Stimulated activated CD8-positive, alpha-beta memory T cell treated with anti-CD3 and anti-CD28 coated beads, Interleukin-12 subunit alpha, Interleukin-12 subunit beta, amount 100 ng/mL, for 1 hour (primary cell): Measurements from ENCODE around the gene SMG5.

Experiments used
- DNase-seq: peaks from one replicate; pipeline ENCODE4 v3.0.0-alpha.2; 2020; ENCODE audit warnings: low read depth

SMG5 gene

DNA sequence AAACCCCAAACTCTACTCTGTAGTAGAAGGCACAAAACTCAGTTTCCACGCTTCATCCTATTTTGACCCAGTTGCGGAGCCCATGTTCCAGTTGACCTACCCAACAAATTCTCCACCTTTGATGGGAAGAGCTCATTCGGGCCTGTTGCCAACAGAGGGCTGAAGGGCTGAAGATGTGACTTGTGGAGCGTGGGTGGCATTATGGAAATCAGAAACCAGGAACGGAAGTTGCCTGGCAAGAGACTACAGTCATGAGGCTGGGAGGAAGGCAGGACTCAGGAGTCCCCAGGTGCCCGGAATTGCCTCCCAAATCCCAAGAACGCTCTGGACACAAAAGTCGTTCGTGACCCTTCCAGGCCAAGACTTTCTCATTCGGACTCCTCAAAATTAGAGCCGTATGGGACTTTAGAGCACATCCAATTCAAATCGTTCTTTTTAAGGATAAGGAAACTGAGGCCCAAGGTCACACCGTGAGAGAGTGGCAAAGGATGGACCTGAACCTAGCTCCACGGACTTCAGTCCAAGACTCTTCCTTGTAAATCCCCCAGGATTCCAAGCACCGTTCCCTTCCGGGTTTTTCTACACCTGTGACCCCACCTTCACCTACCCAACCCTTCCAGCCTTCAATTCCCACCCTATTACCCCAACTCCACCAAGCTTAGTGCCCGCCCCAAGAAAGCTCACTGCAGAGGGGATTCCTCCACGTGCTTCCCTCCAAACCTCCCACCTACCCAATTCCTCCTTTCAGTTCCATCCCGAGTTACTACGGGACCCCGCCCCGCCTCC, 739 bp downstream of the SMG5 start:
- DNase-seq = no peak

DNA sequence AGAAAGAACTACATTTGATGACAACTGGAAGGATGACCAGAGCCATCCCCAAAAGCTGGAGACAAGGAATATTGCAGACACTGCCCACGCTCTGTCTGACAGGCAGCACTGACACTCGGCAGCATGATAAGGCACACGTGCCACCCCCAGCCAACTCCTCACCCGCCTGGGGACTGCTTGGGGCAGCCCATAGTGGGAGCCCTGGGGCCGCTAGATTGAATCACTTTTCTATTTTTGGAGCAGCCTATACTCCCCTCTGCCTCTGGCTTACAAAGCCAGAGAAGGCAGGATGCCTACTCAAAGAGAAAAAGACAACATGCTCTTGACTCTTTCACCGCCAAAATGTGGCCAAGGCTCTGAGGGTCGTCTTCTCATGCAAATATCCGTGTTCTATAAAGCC, 1.3 kb downstream of the SMG5 start:
- no peak for DNase-seq

DNA sequence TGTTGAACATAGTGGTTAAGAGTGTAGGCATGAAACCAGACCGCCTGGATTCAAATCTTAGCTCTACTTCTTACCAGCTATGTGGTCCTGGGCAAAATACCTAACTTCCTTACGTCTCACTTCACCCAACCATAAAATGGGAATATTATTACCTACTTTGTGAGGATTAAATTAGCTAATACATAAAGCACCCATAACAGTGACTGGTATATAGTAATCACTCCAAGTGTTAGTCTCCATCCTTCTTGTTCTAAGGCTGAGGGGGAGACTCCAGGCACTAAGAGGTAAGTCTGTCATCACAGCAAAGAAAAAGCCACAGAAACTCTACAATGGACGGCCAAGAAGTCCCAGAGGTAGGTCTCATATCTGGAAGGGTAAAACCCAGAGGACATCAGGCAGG, 2.8 kb downstream of the SMG5 start:
- no peak for DNase-seq

DNA sequence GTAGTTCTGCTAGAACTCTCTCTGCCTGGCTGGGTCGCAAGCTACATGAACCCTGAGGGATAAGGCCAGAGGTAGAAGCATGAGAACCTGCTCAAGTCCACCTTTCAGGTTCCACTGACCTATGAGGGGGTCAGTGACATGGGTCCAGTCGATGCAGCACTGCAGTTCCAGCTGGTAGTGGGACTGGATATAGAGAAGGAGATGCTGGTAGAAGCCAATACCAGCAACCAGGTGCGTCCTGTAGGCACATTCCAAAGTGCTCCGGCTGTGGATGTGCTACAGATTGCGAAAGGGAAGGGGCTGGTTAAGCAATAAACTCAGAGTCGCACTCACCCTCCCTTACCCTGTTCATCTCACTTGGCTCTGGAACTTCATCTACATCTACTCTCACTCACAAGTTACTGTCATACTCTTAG, 5.7 kb downstream of the SMG5 start:
- no peak for DNase-seq

DNA sequence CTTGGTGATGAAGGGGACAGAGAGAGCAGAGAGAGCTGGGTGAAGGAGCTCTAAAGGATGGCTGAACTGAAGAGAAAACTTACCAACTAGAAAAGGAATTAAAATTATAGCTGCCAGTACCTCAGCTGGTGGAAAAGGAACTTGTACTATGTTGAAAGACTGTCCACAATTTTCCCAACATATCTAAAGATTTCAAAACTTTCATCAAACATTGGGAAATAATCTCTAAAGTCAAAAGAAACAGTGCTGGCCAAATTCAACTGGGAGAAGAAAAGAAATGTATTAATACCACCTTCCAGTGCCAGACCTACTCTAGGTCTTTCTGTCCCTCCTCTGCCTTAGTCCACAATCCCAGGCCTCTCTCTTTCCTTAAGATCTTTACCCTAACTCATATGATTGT, 6.1 kb downstream of the SMG5 start:
- DNase-seq = no peak

DNA sequence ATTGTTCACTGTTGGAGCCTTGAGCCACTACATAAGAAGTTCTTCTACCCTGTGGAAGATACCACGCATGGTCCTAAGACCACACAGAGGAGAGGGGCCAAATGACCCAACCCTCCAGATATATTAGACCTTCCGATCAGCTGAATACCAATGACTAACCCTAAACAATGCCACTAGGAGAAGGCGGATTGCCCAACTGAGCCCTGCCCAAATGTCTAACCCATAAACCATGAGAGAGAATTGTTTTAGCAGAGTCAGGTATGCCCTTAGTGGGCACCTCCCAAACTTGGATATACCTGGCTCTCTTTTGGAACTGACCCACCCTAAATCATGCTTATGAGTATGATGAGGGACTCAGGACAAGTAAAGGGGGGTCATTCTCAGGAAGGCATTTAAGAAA, 12.3 kb downstream of the SMG5 start:
- DNase-seq = no peak

DNA sequence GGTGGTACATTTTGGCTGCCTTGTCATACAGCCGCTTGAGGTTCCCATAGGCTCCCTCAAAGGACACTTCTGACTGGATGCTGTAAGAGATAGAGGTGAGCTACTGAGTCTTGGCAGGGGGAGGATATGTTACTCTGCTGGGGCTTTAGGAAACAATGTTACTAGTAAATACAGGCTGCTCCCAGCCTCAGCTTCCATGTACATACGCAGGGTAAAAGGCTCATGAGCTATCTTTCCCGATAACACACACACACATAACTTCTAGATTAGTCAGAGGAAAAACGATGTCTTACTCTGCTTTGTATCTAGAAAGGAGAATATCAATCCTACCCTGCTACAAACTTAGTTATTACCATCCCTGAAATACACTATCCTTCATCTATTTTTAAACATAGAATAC, 14.3 kb downstream of the SMG5 start:
- DNase-seq = no peak

DNA sequence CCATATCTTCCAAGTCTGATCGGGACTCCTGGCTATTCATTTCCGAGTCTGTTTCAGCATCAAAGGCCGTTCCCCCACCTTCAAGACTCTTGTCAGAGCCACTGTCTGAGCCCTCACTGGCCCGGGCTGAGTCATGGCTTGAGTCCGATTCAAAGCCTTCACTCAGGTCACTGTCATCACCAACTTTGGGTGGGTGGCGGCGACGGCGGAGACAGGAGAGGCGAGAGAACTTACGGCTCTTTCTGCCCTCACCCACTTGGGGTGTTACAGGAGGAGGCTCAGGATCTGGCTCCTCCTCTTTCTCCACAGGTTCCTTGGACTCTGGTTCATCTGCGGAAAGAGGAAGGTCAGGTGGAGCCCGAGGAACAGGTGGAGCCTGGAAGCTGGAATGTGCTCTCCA, 16.6 kb downstream of the SMG5 start:
- DNase-seq = no peak

DNA sequence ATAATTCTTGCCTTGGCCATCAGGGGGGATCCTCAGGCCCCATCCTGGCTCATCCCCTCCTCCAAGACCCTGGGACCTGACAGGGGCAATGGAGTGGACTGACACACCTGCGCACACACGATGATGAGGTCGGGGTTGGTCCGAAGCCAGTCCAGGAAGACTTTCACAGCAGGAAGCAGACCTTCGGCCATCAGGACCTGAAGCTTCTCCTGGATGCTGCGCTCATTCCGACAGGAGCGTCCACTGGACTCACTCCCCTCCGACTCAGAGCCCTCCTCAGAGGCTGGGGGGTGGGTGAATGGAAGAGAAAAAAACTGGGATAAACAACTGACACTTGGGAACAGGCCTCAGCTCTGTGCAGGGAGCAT, 19.4 kb downstream of the SMG5 start:
- no peak for DNase-seq

DNA sequence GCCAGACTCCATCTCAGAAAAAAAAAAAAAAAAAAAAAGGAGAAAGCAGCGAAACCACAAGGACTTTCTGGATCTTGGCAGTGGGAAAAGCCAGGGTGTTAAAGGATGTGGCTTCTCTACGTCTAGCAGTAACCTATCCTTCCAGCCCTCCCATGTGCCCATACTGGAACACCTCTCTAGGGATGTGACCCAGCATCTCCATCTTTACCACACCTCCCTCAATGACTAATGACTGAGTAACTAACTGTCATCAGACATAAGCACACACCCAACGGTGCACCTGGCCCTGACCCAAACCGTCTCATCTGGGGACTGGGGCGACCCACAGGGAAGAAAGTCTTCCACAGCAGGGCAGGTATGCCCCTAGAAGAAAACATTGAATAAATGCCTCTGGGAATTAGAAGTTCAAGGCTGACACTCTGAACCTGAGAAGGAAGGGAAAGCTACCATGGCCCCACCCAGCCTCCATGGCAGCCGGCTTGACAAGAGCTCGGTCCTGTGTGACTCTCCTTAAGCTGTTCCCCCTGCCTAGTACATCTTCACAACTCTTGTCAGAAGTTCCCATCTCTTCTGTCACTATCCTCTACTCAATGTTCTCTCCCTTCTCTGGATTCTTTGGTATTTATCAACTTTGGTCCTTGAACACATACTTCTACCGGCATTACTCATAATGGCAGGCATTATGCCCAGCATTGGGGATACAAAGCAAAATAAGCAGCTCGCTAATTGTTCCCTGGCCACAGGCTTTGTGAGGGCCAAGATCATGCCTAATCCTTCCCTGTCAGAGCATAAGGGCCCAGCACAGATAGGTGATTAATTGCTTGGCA, 20.0 kb downstream of the SMG5 start:
- DNase-seq = no peak

DNA sequence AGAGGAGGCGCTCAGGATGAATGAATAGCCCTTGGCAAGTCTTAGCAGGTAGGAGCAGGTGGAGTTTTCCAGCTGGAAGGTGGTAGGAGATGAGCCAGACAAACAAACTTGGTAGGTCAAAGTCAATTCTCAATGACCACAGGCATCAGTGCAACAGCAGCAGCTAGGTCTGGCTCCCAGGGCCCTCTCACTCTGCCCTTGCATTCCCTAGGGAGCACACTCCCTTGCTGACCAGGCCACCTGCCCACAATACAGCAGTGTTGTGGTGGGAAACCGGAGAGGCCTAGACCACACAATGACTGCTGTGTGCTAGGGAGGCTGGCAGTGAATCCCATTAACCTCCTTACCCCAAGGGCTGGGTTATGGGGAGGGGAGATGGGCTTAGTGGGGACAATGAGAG, 21.7 kb downstream of the SMG5 start:
- DNase-seq = no peak

DNA sequence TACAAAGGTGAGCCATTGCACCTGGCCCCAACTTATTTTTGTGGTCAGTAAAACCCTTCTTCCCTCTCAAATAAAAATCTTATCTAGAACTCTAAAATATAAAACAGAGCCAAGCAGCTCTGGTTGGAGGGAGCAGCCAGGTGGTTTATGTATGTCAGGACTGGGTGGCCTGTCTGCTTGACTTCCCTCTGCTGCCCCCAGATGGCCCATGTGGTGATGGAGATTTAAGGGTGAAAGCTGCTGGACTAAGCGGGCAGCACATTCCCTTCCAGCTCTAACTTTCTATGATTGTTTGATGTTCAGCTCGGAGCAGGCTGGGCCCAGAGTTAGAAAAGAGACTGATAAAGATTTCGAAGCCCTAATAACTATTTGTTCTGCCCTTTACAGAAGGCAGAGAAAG, 22.8 kb downstream of the SMG5 start:
- DNase-seq = no peak

DNA sequence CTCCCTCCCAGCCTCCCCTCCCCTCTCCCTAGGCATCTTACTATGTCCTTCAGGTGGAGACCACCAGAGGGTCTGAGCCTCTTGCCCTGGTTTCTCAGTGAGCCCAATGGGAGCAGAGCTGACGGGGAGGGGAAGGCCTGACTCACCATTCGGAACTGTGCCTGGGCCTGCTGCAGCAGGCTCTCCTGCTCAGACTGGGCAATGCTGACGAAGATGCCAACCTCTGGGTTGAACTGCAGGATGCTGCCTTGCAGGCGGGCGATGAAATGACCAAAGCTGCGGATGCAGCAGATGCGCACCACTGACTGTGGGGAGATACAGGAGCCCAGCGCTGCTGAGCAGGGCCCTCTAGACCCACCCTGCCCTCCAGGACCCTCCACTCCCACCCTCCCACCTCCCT, 23.8 kb downstream of the SMG5 start:
- no peak for DNase-seq

DNA sequence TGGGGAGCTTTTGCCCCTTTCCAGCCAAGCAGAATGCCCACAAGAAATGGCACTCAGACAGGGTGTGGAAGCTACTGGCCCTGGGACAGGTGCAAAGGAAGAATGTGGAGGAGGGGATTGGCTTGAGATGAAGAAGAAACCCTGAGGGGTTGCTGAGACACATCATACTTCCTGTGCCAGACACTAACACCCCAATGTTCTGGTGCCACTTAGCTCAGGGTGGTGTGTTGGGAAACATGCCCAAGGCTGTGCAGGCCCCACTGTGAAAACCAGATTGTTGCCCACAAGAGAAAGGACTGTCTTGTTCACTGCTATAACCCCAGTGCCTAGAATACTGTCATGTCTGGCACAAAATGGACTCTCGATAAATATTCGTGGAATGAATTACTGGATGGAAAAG, 24.9 kb downstream of the SMG5 start:
- DNase-seq = no peak

DNA sequence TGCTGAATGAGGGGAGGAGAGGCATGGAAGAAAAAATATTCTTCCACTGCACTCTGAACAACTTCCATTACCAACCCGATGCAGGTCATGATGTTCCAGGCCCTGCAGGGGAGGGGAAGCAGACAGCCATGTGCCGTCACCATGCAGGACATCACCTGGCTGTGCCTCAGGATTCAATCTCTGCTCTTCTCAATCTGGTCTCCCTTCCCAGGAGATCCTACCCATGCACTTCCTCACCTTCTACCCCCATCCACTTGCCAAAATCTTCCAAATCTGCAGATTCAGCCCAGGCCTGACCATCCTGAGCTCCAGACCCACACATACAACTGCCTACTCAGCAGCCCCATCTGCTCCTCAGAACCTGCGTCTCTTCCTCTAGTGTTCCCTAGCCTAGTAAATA, 29.0 kb downstream of the SMG5 start:
- no peak for DNase-seq

DNA sequence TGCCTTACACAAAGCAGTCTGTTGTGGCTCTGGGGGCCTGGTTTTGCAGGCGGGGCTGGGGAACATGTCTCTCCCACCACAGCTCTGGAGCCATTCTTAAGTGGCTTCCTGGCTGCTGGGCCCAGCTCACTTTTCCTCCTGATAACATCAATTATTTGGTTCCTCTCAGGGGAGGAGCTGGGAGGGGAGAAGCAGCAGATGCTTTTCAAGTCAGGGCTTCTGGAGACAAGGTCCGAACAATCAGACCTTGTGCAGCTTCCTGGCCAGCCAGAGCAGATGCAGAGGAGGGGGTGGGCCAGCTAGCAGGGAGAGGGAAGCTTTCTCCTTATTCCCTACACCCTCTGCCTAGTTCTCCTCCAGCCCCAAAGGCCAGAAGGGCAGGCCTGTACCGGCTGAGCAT, 31.1 kb downstream of the SMG5 start:
- no peak for DNase-seq

DNA sequence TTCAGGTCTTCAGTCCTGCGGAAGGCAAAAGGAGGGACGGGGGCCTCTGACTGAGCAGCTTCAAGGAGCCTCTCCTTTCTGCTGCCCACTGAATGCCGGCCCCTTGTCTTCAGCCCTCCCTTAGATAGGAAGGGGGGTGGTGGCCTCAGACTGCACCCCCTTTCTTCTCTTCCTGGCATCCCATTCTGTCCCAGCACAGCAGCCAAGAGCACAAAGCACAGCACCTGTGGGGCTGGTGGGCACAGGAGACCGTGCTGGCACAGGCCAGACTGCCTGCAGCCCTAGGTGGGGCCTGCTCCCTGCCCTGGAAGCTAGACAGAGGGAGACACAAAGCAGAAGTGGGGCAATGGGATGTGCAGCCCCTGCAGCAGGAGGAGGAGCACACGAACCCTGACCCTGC, 33.0 kb downstream of the SMG5 start:
- DNase-seq = no peak

DNA sequence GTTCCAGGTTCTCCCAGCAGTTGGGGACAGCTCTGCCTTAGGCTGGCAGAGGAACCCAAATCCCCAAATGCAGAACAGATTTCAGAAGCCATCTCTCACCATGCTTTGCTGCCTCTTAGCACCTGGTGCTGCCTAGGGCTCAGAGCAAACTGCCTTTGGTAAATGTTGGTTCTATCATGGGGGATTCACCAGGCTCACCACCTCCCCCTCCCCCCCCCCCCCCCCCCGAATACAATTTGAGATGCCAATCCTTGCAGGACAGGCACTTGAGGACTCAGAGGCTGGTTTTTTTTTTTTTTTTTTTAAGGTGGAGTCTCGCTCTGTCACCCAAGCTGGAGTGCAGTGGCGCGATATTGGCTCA, 34.3 kb downstream of the SMG5 start:
- no peak for DNase-seq

DNA sequence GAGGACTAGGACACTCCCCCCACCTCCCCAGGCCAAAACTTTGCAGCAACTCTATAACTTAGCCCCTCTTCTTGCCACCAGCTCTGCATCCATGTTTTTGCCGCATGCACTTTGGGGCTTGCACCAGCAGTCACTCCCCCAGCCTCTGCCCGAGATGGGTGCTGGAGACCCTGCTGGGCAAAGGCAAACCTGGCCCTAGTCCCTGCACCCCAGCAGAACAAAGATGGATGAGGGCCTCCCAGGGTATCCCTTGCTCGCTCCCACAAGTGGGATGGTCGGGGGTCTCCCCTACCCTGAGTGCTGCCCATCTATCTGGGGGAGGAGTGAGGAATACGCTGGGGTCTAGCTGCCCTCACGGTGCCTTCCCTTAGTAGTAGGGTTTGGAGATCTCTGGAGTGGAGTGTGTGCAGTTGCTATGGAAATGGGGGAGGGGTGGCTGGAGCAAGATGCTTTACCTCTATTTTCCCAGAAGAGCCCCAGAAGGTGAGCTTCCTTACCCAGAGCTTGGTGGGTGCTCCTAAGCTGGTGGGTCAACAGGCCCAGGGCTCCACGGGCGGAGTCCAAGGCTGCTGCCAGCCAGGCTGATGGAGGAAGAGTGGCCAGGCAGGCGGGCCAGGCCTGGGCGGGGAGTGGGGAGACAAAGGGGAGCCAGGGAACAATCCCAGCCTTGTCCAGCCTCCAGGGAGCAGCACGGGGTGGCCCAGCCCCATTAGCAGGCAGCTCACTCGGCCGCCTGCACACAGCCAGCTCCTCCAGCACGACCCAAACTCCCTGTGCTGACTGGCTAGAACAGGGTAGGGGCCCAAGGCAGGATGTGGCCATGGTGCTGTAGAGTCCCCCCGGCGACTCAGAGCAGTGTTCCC, 34.9 kb downstream of the SMG5 start, which contains the start of gene PAQR6:
Gene PAQR6 (minus strand): TSS at position 597 of the 863 bp plus-strand sequence. CDS start 1,325 bp downstream, outside the sequence.
- DNase-seq = no peak

DNA sequence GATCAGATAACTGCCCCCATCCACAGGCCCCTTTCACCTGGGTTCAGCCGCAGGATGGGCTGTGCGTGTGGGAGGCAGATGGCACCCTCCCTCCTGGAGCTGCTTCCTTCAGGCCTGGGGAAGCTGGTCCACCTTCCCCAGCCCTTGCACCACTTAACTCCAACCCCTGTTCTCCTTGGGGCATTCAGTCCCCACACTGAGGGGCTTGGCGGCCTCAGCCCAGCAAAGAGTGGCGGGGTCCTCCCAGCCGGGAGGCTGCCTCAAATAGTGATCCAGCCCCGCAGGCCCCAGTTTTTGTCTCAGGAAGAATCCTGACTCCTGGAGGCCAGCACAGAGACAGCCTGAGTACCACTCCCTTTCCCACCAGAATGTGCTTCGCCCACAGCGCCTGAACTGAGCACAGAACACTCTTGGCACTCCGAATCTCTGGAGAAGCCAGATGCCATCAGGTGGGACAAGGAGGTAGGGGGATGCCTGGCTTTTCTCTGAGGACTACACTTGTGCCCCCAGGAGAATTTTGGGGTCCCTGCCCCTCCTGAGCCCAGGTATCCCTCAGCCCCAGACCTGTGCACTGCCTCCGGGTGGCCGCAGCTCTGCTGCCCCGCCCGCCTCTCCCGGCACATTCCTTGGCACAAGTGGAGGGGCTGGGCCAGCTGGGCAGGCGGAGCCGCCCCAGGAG, 35.7 kb downstream of the SMG5 start:
- no peak for DNase-seq

DNA sequence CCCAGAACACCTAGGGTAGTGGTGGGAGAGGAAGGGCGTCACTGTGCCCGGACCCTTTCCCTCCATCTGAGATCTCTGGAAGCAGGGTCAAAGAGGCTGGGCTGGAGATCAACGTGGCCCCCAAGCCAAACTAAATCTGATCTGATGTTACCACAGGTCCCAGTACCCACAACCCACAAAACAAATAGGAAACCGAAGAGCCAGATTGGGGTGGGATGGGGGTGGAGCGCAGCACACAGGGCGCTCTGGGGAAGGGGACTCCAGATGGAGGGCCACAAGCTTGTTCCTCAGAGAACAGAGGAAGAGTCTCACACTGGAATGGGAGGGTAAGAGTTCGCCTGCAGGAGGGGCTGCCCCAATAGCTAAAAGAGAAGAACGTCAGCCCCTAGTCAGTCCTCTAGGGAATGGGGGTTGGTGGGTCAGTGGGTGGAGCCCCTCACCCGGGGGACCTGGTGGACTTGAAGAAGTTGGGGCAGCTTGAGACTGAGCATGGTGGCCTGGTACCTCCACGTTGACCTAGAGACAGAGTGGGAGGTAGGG, 36.3 kb downstream of the SMG5 start:
- DNase-seq = no peak
